ENCODE results near the gene PARVA. TPM values are rescaled to one million over a fixed set of nuclear protein-coding genes. Genes with fewer than 3 reads are reported as not detected.

Gene PARVA
- polyA plus RNA-seq, 3 donors = 106 to 110 (median 108) TPM

GRCh38 chr11:12399355-12399754 lies 22.0 kb downstream of the PARVA start:
- no peak for DNase-seq

- DNase-seq = no peak
Observed at GRCh38 chr11:12402025-12402424, 24.7 kb downstream of the PARVA start.

- no peak for DNase-seq
Observed at GRCh38 chr11:12402691-12403120, 25.3 kb downstream of the PARVA start.

- DNase-seq = no peak
Observed at GRCh38 chr11:12403122-12403996, 26.0 kb downstream of the PARVA start.

- no peak for DNase-seq
Observed at GRCh38 chr11:12403997-12404350, 26.6 kb downstream of the PARVA start.

- DNase-seq = no peak
Observed at GRCh38 chr11:12404436-12404835, 27.1 kb downstream of the PARVA start.

- no peak for DNase-seq
Observed at GRCh38 chr11:12408156-12408770, 30.9 kb downstream of the PARVA start.

- no peak for DNase-seq
Observed at GRCh38 chr11:12409621-12410005, 32.2 kb downstream of the PARVA start.

- no peak for DNase-seq
Observed at GRCh38 chr11:12410006-12410728, 32.8 kb downstream of the PARVA start.

- no peak for DNase-seq
Observed at GRCh38 chr11:12411393-12411792, 34.0 kb downstream of the PARVA start.

GRCh38 chr11:12411806-12412727 lies 34.7 kb downstream of the PARVA start:
- DNase-seq = peak; percentile 68

GRCh38 chr11:12413141-12414052 lies 36.0 kb downstream of the PARVA start:
- DNase-seq = no peak

GRCh38 chr11:12414611-12415010 lies 37.2 kb downstream of the PARVA start:
- no peak for DNase-seq

GRCh38 chr11:12415342-12415966 lies 38.1 kb downstream of the PARVA start:
- no peak for DNase-seq

GRCh38 chr11:12416552-12416951 lies 39.2 kb downstream of the PARVA start:
- DNase-seq = no peak

- DNase-seq = no peak
Observed at GRCh38 chr11:12417691-12418611, 40.6 kb downstream of the PARVA start.

GRCh38 chr11:12420040-12420439 lies 42.7 kb downstream of the PARVA start:
- DNase-seq = no peak

- no peak for DNase-seq
Observed at GRCh38 chr11:12420706-12421105, 43.3 kb downstream of the PARVA start.

- DNase-seq = no peak
Observed at GRCh38 chr11:12421386-12421785, 44.0 kb downstream of the PARVA start.

Data from renal pelvis (tissue), 4 donors.